ENCODE results near the gene CERS3.
"Not testable (repeated sequence)": the region's sequence is repeated elsewhere in the genome, so short reads cannot be mapped to it uniquely, and the experiment has no call there.

CERS3 gene

DNA sequence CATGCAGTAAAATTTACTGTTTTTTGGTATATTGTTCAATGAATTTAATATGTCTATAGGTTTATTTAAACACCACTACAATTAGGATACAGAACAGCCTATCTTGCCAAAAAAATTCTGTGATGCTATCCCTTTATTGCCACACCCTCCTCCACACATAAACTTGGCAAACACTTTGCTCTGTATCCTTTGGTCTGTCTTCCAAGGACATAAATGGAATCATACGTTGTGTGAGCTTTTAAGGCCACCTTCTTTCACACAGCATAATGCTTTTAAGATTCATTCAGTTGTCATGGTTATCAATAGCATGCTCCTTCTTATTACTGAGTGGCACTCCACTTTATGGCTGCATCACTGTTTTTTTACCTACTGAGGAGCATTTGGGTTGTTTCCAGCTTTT lies 71.5 kb downstream of the CERS3 start:
- no peaks in the 10 kb centered on the region for H3K27me3 ChIP-seq (ENCODE audit: control insufficient read depth in 5 of 5, insufficient read depth in 4 of 5, low read length in 5 of 5)
- H3K9me3 ChIP-seq (ENCODE audit: control insufficient read depth in 5 of 5, low read length in 5 of 5), result peaks cover 5 to 28% (median 16%) of the 10 kb centered on the region in 5 donors

DNA sequence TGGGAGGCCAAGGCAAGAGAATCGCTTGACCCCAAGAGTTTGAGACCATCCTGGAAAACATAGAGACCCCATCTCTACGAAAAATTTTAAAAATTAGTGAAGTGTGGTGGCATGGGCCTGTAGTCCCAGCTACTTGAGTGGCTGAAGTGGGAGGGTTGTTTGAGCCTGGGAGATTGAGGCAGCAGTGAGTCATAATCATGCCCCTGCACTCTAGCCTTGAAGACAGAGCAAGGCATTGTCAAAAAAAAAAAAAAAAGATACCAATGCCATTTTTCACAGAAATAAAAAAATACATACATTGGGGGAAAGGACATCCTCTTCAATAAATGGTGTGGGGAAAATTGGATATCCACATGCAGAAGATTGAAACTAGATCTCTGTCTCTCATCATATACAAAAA lies 74.6 kb downstream of the CERS3 start:
- H3K9me3 ChIP-seq (ENCODE audit: control insufficient read depth in 5 of 5, low read length in 5 of 5), result peaks cover 5 to 30% (median 20%) of the 10 kb centered on the region in 5 donors
- H3K9ac ChIP-seq (ENCODE audit: low read length in 5 of 5), result no peak overlapping the region
- H3K27me3 ChIP-seq (ENCODE audit: control insufficient read depth in 5 of 5, insufficient read depth in 4 of 5, low read length in 5 of 5), result no peaks in the 10 kb centered on the region
- no peak overlapping the region for H3K4me3 ChIP-seq (ENCODE audit: low read depth in 1 of 5, low read length in 5 of 5)
- H3K4me1 ChIP-seq (ENCODE audit: control insufficient read depth in 5 of 5, insufficient read depth in 5 of 5, low read length in 5 of 5), result no peaks in the 10 kb centered on the region
- no peaks in the 10 kb centered on the region for H3K36me3 ChIP-seq (ENCODE audit: control insufficient read depth in 5 of 5, insufficient read depth in 5 of 5, low read length in 5 of 5)
- no peak overlapping the region for H3K27ac ChIP-seq (ENCODE audit: low read depth, low read length)

More for the DNA sequence above, 71.5 kb downstream of the CERS3 start:
- H3K4me3 ChIP-seq (ENCODE audit: low read depth in 1 of 5, low read length in 5 of 5), result no peak overlapping the region
- H3K4me1 ChIP-seq (ENCODE audit: control insufficient read depth in 5 of 5, insufficient read depth in 5 of 5, low read length in 5 of 5), result no peaks in the 10 kb centered on the region
- H3K9ac ChIP-seq (ENCODE audit: low read length in 5 of 5), result no peak overlapping the region
- H3K27ac ChIP-seq (ENCODE audit: low read depth, low read length), result no peak overlapping the region
- no peaks in the 10 kb centered on the region for H3K36me3 ChIP-seq (ENCODE audit: control insufficient read depth in 5 of 5, insufficient read depth in 5 of 5, low read length in 5 of 5)

DNA sequence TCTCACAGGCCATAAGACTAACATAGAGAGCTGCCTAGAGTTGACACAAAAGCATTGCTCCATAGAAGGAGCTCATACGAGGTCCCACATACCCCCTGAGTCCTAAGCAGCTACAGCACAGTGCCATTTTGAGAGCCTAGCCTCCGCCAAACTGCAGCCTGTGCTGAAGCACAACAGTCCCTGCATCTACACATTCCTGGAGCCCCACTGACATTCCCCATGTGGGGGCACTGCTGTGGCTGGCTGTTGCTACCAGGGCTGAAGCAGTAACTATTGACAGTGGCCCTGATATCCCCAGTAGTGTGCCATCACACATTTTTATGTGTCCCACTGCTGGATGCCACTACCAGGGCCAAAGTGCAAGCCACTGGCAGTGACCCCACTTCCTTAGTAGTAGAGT lies 80.3 kb downstream of the CERS3 start:
- Histone ChIP-seq H3K36me3 (ENCODE audit: control insufficient read depth in 5 of 5, insufficient read depth in 5 of 5, low read length in 5 of 5) (no peaks in the 10 kb centered on the region), H3K9ac (ENCODE audit: low read length in 5 of 5) (no peak overlapping the region), H3K27ac (ENCODE audit: low read depth, low read length) (no peak overlapping the region)

DNA sequence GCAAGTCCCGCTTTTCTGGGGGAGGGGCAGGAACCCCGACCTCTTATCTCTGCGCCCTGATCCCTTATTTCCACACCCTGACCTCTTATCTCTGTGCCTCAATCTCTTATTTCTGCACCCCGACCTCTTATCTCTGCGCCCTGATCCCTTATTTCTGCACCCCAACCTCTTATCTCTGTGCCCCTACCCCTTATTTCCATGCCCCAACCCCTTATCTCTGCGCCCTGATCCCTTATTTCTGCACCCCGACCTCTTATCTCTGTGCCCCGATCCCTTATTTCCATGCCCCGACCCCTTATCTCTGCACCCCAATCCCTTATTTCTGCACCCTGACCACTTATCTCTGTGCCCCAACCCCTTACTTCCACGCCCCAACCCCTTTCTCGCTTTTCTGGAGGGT lies 87.7 kb downstream of the CERS3 start:
- not testable (repeated sequence) for H3K27me3 ChIP-seq (ENCODE audit: control insufficient read depth in 5 of 5, insufficient read depth in 4 of 5, low read length in 5 of 5); H3K9ac ChIP-seq (ENCODE audit: low read length in 5 of 5); H3K4me1 ChIP-seq (ENCODE audit: control insufficient read depth in 5 of 5, insufficient read depth in 5 of 5, low read length in 5 of 5); H3K4me3 ChIP-seq (ENCODE audit: low read depth in 1 of 5, low read length in 5 of 5); H3K36me3 ChIP-seq (ENCODE audit: control insufficient read depth in 5 of 5, insufficient read depth in 5 of 5, low read length in 5 of 5); H3K27ac ChIP-seq (ENCODE audit: low read depth, low read length); H3K9me3 ChIP-seq (ENCODE audit: control insufficient read depth in 5 of 5, low read length in 5 of 5)

More for the DNA sequence above, 80.3 kb downstream of the CERS3 start:
- H3K9me3 ChIP-seq (ENCODE audit: control insufficient read depth in 5 of 5, low read length in 5 of 5), result peaks cover 0 to 14% (median 7%) of the 10 kb centered on the region in 5 donors
- H3K4me1 ChIP-seq (ENCODE audit: control insufficient read depth in 5 of 5, insufficient read depth in 5 of 5, low read length in 5 of 5), result no peaks in the 10 kb centered on the region
- no peak overlapping the region for H3K4me3 ChIP-seq (ENCODE audit: low read depth in 1 of 5, low read length in 5 of 5)
- H3K27me3 ChIP-seq (ENCODE audit: control insufficient read depth in 5 of 5, insufficient read depth in 4 of 5, low read length in 5 of 5), result no peaks in the 10 kb centered on the region

DNA sequence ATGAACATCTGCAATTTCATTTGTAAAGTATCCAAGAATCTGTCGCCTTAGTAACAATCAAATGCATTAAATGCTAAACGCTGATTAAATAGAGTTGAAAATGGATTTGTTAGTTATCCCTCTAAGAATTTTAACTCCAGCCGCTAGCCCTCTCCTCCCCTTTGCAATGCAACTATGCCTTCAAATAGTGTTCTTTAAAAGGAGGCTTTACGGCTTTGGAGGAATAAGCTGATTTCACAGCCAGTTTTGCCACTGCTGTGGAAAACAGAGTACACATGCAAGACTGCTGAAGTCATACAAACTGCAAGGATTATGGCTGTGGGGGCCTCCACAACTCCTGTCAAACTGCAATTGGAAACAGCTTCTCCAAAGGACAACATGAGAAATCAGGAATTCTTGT lies 89.2 kb downstream of the CERS3 start:
- Histone ChIP-seq H3K27ac (ENCODE audit: low read depth, low read length) (no peak overlapping the region), H3K4me3 (ENCODE audit: low read depth in 1 of 5, low read length in 5 of 5) (no peak overlapping the region), H3K9ac (ENCODE audit: low read length in 5 of 5) (no peak overlapping the region), H3K4me1 (ENCODE audit: control insufficient read depth in 5 of 5, insufficient read depth in 5 of 5, low read length in 5 of 5) (no peaks in the 10 kb centered on the region), H3K36me3 (ENCODE audit: control insufficient read depth in 5 of 5, insufficient read depth in 5 of 5, low read length in 5 of 5) (no peaks in the 10 kb centered on the region), H3K27me3 (ENCODE audit: control insufficient read depth in 5 of 5, insufficient read depth in 4 of 5, low read length in 5 of 5) (no peaks in the 10 kb centered on the region), H3K9me3 (ENCODE audit: control insufficient read depth in 5 of 5, low read length in 5 of 5) (no peaks in the 10 kb centered on the region)

DNA sequence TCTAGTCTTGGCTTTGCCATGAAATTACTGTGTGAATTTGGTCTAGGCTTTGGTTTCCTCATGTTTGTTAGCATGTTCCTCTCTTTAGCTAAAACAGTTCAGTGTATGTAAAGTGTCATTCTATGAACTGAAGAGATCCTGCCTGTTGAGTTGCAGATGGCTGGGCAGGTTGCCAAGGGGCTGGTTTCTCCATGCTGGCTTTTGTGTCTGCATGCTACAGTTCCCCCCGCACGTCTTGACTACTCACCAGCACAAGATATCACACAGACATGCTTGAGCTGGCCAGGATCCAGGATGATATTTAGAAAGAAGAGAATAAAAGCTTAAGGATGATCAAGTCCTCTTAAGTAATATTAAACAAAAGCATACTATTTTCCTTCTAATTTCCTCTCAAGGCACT lies 90.2 kb downstream of the CERS3 start:
- Histone ChIP-seq H3K9ac (ENCODE audit: low read length in 5 of 5) (no peak overlapping the region), H3K4me3 (ENCODE audit: low read depth in 1 of 5, low read length in 5 of 5) (no peak overlapping the region), H3K27me3 (ENCODE audit: control insufficient read depth in 5 of 5, insufficient read depth in 4 of 5, low read length in 5 of 5) (no peaks in the 10 kb centered on the region), H3K4me1 (ENCODE audit: control insufficient read depth in 5 of 5, insufficient read depth in 5 of 5, low read length in 5 of 5) (no peaks in the 10 kb centered on the region), H3K36me3 (ENCODE audit: control insufficient read depth in 5 of 5, insufficient read depth in 5 of 5, low read length in 5 of 5) (no peaks in the 10 kb centered on the region), H3K9me3 (ENCODE audit: control insufficient read depth in 5 of 5, low read length in 5 of 5) (no peaks in the 10 kb centered on the region), H3K27ac (ENCODE audit: low read depth, low read length) (no peak overlapping the region)

DNA sequence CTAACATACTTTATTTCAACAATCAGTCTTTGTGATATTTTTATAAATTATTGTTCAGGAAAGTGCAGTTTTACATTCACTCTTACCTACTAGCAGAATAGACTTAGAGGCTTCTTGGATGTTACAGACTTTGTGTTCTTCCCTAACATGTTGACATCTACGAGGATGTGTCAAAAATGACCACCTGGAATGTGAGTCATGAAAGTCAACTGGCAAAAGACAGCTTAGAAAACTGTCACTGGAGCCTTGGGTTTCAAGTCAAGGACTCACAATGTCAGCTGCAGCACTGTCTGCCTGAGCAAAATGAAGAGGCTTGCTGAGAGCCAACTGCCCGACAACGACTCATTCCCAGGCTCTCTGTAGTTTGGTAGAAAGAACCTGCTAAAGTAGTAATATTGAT lies 91.5 kb downstream of the CERS3 start:
- H3K27ac ChIP-seq (ENCODE audit: low read depth, low read length), result no peak overlapping the region

DNA sequence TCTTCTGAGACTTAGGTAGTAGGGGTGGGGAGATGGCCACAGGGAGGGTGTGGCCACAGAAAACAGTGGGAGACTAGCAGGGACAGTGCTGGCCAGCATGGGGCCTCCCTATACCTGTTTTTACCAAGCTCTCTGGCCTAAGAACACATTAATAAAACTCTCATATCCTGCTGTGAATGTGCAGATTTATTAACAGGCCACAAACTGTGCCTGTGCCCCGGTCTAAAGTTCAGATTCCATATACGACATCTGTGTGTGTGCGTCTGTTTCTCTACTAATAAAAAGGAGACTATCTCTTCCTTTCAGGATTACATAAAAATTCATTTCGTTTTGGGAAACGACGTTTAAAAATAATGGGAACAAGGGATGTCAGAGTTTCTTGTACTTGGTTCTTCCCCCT lies 94.2 kb downstream of the CERS3 start:
- Histone ChIP-seq H3K9ac (ENCODE audit: low read length in 5 of 5) (no peak overlapping the region), H3K4me3 (ENCODE audit: low read depth in 1 of 5, low read length in 5 of 5) (no peak overlapping the region), H3K4me1 (ENCODE audit: control insufficient read depth in 5 of 5, insufficient read depth in 5 of 5, low read length in 5 of 5) (no peaks in the 10 kb centered on the region), H3K9me3 (ENCODE audit: control insufficient read depth in 5 of 5, low read length in 5 of 5) (no peaks in the 10 kb centered on the region), H3K36me3 (ENCODE audit: control insufficient read depth in 5 of 5, insufficient read depth in 5 of 5, low read length in 5 of 5) (no peaks in the 10 kb centered on the region), H3K27me3 (ENCODE audit: control insufficient read depth in 5 of 5, insufficient read depth in 4 of 5, low read length in 5 of 5) (no peaks in the 10 kb centered on the region), H3K27ac (ENCODE audit: low read depth, low read length) (no peak overlapping the region)

More for the DNA sequence above, 91.5 kb downstream of the CERS3 start:
- Histone ChIP-seq H3K9me3 (ENCODE audit: control insufficient read depth in 5 of 5, low read length in 5 of 5) (no peaks in the 10 kb centered on the region), H3K9ac (ENCODE audit: low read length in 5 of 5) (no peak overlapping the region), H3K4me1 (ENCODE audit: control insufficient read depth in 5 of 5, insufficient read depth in 5 of 5, low read length in 5 of 5) (no peaks in the 10 kb centered on the region), H3K36me3 (ENCODE audit: control insufficient read depth in 5 of 5, insufficient read depth in 5 of 5, low read length in 5 of 5) (no peaks in the 10 kb centered on the region), H3K4me3 (ENCODE audit: low read depth in 1 of 5, low read length in 5 of 5) (no peak overlapping the region), H3K27me3 (ENCODE audit: control insufficient read depth in 5 of 5, insufficient read depth in 4 of 5, low read length in 5 of 5) (no peaks in the 10 kb centered on the region)

DNA sequence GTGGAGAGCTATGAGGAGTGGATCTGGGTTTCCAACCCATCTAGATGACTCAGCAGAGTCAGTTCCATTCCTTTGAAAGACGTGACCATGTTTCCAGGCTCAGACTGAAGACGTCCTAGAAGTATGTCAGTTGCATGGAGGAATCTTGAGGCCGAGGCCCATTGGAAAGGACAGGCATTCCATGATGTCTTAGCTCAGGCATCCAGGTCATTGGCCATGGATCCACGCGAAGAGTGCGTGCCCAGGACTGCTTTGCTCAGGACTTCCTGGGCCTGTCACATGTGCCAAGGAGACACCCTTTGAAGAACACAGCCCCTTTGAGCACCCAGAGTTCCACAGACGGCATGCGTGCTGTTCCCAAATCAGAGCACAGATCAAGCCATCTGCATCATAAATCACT lies 94.7 kb downstream of the CERS3 start:
- Histone ChIP-seq H3K27me3 (ENCODE audit: control insufficient read depth in 5 of 5, insufficient read depth in 4 of 5, low read length in 5 of 5) (no peaks in the 10 kb centered on the region), H3K9me3 (ENCODE audit: control insufficient read depth in 5 of 5, low read length in 5 of 5) (no peaks in the 10 kb centered on the region), H3K36me3 (ENCODE audit: control insufficient read depth in 5 of 5, insufficient read depth in 5 of 5, low read length in 5 of 5) (no peaks in the 10 kb centered on the region), H3K4me1 (ENCODE audit: control insufficient read depth in 5 of 5, insufficient read depth in 5 of 5, low read length in 5 of 5) (no peaks in the 10 kb centered on the region), H3K27ac (ENCODE audit: low read depth, low read length) (no peak overlapping the region), H3K9ac (ENCODE audit: low read length in 5 of 5) (no peak overlapping the region), H3K4me3 (ENCODE audit: low read depth in 1 of 5, low read length in 5 of 5) (no peak overlapping the region)

DNA sequence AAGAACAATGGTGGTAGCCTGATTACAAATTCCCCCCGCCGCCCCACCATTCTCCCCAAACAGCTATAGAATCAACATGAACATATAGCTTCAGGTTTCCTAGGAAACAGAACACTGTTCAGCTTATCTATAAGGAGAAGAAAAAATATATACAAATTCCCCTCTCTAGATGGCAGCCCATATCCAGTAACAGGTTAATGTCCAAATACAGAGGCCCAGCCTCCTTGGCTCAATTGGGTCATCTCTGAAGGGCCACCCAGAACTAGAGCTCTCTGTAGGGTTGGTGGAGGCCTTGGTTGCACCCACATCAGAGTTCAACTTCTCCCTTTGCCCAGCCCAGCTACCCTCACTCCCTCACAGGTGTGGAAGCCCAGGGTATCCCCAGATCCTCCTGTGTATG lies 95.4 kb downstream of the CERS3 start:
- Histone ChIP-seq H3K27me3 (ENCODE audit: control insufficient read depth in 5 of 5, insufficient read depth in 4 of 5, low read length in 5 of 5) (no peaks in the 10 kb centered on the region), H3K9me3 (ENCODE audit: control insufficient read depth in 5 of 5, low read length in 5 of 5) (no peaks in the 10 kb centered on the region), H3K27ac (ENCODE audit: low read depth, low read length) (no peak overlapping the region), H3K9ac (ENCODE audit: low read length in 5 of 5) (no peak overlapping the region), H3K4me3 (ENCODE audit: low read depth in 1 of 5, low read length in 5 of 5) (no peak overlapping the region), H3K4me1 (ENCODE audit: control insufficient read depth in 5 of 5, insufficient read depth in 5 of 5, low read length in 5 of 5) (no peaks in the 10 kb centered on the region), H3K36me3 (ENCODE audit: control insufficient read depth in 5 of 5, insufficient read depth in 5 of 5, low read length in 5 of 5) (no peaks in the 10 kb centered on the region)

DNA sequence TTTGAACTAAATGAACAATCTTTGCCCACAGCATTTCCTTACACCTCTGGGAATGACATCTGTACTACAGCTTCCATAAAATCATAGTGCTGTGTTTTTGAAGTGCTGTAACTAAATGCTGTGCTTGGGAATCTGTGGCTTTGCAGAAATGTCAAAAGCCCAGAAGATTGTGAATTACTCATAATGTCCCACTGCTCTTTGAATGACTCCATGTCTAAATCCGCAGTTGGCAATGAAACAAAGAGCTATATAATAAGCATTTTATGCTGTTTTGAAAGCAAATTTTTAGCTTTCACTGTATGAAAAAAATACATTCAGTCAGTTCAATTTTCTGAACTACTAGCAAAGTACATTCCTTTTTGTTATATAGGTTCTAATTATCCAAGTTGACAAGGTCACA lies 98.3 kb downstream of the CERS3 start:
- H3K9ac ChIP-seq (ENCODE audit: low read length in 5 of 5), result no peak overlapping the region
- H3K4me3 ChIP-seq (ENCODE audit: low read depth in 1 of 5, low read length in 5 of 5), result no peak overlapping the region
- peaks cover 0 to 4% (median 0%) of the 10 kb centered on the region in 5 donors for H3K4me1 ChIP-seq (ENCODE audit: control insufficient read depth in 5 of 5, insufficient read depth in 5 of 5, low read length in 5 of 5)
- H3K9me3 ChIP-seq (ENCODE audit: control insufficient read depth in 5 of 5, low read length in 5 of 5), result no peaks in the 10 kb centered on the region
- H3K36me3 ChIP-seq (ENCODE audit: control insufficient read depth in 5 of 5, insufficient read depth in 5 of 5, low read length in 5 of 5), result no peaks in the 10 kb centered on the region
- H3K27me3 ChIP-seq (ENCODE audit: control insufficient read depth in 5 of 5, insufficient read depth in 4 of 5, low read length in 5 of 5), result no peaks in the 10 kb centered on the region
- no peak overlapping the region for H3K27ac ChIP-seq (ENCODE audit: low read depth, low read length)
